CD4-positive, alpha-beta T cell treated with Interleukin-4 for 1 hour (primary cell): ENCODE data around the gene TNMD.
"Not testable (repeated sequence)": the region's sequence is repeated elsewhere in the genome, so short reads cannot be mapped to it uniquely, and the experiment has no call there.

Experiments used
- DNase-seq, 2 donors: peaks; one replicate each; pipeline ENCODE4 v3.0.0-alpha.2; 2020 to 2022

The TNMD gene

DNA sequence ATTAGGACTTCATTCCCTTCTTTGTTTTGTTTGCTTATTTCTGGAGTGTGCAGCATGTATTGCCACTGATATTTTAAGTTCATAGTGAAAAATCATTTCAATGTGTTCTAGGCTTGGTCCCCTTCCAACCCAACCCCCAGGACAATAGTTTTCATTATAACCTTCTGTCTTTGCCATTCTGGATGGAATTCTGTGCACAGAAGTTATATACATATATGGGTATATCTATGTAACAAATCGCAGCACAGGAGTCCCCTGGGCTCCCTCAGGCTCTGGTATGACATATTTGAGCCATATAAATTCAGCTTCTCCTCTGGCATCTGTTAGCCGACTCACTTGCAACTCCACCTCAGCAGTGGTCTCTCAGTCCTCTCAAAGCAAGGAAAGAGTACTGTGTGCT lies at the start of gene TNMD:
Gene TNMD, plus strand, starts transcription at position 326 of the 400 bp plus-strand sequence. CDS start 83 bp downstream, outside the sequence.
- no peak for DNase-seq

- DNase-seq = not testable (repeated sequence)
Measured at GRCh38 chrX:100565534-100565933, 19.2 kb upstream of the TNMD start.

DNA sequence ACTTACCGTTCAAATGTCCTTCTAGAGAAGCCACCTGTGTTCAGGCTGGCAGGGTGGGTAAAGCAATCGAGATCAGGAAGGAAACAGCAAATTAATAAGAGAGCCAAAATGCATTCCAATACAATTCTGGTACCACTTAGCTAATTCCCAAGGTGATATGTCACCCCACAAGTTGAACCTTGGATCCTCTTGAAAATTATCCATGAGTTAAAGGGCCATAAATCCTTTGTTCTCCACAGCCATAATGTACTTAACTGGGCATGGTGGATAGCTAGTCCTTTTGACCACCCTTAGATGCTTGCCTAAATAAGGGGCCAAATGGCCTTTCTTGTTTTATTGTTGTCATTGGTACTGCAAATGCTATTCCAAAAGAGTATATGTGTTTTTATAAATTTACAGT lies 2.0 kb downstream of the TNMD start:
- no peak for DNase-seq

GRCh38 chrX:100587861-100588260 lies 3.1 kb downstream of the TNMD start:
- no peak for DNase-seq

DNA sequence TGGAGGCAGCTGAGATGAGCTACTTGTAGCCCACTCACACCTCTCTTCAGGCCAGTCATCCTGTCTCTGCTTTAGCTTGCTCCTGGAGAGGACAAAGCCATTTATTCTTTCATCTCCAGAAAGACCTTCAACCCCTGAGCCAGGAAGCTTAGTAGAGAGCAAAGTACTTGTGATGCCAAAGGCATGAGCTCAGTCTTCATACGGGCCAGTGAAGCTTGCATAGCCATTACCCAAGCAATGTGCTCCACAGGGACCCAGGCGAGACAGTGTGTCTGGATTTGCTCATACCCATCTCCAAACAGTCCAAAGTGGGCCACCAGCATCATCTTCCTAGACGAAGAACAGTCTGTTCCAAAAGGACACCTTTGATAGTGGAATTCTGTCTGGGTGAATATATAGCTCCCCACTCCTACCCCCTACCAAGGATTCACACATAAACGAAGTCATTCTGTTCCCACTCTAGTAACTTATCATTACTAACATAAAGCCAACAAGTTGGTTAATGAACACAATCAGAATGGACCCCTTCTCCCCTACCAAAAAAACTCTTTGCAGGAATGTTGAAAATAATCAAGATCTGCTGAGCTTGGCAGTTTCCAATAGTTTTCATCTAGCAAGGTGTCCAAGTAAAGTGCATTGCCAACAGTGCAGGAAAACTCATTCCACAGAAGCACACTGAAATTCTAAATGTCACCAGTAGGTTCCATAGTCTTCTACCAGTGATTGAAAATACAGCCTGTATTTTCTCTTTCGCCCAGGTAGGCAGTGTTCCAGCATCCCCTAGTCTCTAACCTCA lies 6.7 kb downstream of the TNMD start:
- DNase-seq = no peak

DNA sequence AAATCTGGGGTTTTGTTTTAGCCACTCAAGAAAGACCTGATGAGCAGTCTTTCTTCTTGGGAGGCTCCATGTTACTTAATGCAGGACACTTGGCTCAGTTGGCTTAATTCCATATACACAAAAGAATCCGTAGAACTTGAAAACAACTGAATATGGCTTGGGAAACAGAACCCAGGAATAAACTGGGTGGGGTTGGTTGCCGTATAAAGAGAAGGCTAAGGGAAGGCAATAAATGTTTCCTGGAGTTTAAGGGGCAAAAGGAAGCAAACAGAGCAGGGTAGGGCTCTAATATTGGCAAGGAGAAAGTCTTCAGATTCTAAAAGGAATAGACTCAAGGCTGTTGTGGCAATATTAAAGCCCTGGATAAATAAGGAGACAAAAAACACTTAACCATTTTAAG lies 8.4 kb downstream of the TNMD start:
- no peak for DNase-seq

DNA sequence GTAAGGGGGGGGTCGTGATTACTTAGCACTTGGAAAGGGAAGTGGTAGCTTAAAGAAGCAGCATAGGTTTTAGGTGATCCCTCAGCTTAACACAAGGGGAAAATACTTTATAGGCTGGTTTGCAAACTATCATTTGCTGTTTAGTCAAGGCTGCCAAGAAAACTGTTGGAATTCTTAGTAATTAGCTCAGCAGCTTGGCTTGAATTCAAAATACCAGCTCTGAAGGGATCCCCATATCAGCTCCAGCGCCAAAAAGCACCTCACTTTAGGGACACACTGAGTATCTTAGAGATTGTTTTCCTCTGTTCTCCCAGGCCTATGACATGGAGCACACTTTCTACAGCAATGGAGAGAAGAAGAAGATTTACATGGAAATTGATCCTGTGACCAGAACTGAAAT lies 8.8 kb downstream of the TNMD start:
- DNase-seq = no peak

GRCh38 chrX:100596601-100597000 lies 11.9 kb downstream of the TNMD start:
- no peak for DNase-seq

DNA sequence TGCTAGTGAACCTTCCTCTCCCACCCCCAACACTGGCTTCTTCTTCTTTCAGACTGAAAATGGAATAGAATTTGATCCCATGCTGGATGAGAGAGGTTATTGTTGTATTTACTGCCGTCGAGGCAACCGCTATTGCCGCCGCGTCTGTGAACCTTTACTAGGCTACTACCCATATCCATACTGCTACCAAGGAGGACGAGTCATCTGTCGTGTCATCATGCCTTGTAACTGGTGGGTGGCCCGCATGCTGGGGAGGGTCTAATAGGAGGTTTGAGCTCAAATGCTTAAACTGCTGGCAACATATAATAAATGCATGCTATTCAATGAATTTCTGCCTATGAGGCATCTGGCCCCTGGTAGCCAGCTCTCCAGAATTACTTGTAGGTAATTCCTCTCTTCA lies 14.7 kb downstream of the TNMD start:
- no peak for DNase-seq

DNA sequence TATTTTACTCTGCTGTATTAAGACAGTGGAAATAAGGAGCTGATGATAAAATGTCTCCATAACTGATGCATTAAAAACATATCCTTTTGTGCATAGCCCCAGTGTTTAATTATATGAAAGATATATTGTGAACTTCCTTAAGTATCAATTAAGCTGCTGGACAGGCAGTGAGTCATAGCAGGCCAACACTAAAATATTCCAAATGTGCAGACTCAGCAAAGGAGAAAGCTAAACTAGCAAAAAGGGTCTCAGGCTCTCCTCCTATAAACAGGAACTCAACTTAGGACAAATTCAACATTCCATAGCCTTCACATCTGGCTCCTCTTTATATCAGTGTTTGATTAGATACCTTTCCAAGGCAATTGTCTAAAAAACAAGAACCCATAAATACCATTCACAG lies 15.6 kb downstream of the TNMD start:
- DNase-seq = no peak

DNA sequence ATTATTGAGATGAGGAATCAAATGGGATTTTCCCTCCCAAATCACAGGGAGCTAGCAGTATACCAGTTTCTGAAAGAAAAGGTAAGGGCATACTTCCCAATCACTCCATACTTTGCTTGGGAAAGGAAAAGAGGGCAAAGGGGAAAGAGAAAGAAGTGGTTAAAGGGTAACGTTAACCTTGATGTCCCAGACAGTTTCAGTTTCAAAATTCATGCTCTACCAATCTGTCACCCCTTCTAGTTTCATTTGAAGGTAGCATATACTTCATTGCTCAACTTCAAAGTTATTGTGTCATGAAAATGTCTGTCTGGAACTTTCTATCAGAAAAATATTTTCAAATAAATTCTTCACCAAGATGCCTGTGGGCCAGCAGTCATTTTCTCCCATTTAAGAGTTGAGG lies 16.0 kb downstream of the TNMD start:
- no peak for DNase-seq

DNA sequence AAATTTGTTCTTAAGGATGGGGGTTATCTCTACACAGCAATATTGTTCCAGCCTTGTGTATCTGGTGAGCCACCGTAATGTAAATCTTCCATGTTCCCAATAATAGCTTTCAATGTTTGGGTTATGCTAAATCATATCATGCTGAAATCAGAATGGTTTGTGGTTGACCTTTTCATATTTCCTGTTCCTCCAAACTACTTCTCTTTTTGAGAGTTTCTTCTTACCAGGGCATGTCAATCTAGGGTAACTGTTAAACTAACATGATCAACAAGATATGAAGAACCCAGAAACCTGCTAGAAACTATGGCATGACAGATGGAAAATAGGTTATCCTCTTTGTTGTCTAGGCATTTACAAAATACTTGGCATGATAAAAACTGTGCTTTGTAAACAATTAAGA lies 22.0 kb downstream of the TNMD start:
- no peak for DNase-seq

- no peak for DNase-seq
Measured at GRCh38 chrX:100609591-100609990, 24.9 kb downstream of the TNMD start.

- DNase-seq = no peak
Measured at GRCh38 chrX:100611951-100612350, 27.2 kb downstream of the TNMD start.

- peak in 1 of 2 donors; percentile 9 for DNase-seq
Measured at GRCh38 chrX:100615005-100615404, 30.3 kb downstream of the TNMD start.

GRCh38 chrX:100623001-100623400 lies 38.3 kb downstream of the TNMD start:
- DNase-seq = no peak

GRCh38 chrX:100625985-100626491 lies 41.3 kb downstream of the TNMD start:
- peak in 1 of 2 donors; percentile 6 for DNase-seq

GRCh38 chrX:100635040-100635439 lies 50.3 kb downstream of the TNMD start:
- DNase-seq = no peak

GRCh38 chrX:100635989-100636320 lies 51.2 kb downstream of the TNMD start:
- DNase-seq = no peak

- DNase-seq = peak; percentile 78 to 79
Measured at GRCh38 chrX:100636321-100636991, 51.7 kb downstream of the TNMD start, which contains the start of gene TSPAN6. TSPAN6 (minus strand) TSS chrX:100636806; CDS start chrX:100636694, 112 bp downstream.

- no peak for DNase-seq
Measured at GRCh38 chrX:100642290-100642689, 57.6 kb downstream of the TNMD start.

DNA sequence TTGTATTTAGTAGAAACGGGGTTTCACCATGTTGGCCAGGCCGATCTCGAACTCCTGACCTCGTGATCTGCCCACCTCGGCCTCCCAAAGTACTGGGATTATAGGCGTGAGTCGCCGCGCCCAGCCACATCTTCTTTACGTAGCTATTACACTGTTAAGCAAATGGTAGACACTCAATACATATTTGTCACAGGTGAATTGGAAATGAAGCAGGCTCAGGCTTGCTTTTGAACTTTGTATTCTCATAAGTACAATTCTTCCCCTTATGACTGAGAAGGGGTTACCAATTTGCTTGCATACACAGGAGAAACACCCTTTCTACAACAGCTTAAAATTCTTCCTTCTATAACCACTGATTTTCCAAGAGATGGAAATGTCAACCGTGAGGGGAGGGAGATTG lies 58.5 kb downstream of the TNMD start:
- no peak for DNase-seq

DNA sequence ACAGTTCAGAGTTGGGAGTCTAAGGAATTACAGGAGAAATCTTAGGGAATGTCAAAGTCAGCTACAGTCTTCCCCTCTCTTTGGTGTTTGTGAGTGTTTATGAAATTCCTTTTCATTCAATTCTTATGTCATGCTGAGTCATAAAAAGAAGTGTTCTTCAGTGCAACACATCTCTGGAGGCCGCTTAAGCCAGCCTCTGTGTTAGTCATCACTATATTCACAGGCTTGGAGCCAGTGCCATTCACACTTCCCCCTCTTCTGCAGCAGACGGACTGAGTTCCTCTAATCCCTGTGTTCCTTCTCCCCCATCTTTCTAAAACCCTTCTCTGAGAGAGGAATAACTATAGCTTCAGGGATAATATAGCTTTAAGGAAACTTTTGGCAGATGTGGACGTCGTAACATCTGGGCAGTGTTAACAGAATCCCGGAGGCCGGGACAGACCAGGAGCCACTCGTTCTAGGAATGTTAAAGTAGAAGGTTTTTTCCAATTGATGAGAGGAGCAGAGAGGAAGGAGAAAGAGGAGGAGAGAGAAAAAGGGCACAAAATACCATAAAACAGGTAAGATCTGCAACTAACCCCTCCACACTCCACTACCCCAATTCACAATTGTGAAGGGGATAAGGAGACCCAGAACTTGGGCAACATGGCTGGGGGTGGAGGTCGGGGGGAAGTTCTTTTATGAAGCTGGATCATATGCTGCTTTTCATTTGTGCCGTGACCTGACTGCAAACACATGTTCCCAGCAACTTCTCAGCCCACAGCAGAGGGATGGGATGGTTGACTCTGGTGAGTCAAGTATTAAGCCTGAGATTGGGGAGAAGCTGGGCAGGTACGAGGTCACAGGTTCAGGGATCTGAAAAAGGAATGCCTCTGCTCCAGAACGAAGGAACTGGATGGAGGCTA lies 59.5 kb downstream of the TNMD start, which contains the start of gene SRPX2:
Gene SRPX2, plus strand, starts transcription at position 244 of the 905 bp plus-strand sequence. CDS start 2,124 bp downstream, outside the sequence.
- no peak for DNase-seq
